T1000 (cell line): ENCODE data around the gene POU2AF1.

Experiments used
- DNase-seq: peaks from one replicate; lab custom pipeline; 2025; ENCODE audit warnings: mixed read lengths; lab: John Stamatoyannopoulos, UW

The POU2AF1 gene

GRCh38 chr11:111386611-111387150 lies 7.6 kb upstream of the POU2AF1 start:
- no peak for DNase-seq

GRCh38 chr11:111384494-111384893 lies 5.4 kb upstream of the POU2AF1 start:
- no peak for DNase-seq

DNA sequence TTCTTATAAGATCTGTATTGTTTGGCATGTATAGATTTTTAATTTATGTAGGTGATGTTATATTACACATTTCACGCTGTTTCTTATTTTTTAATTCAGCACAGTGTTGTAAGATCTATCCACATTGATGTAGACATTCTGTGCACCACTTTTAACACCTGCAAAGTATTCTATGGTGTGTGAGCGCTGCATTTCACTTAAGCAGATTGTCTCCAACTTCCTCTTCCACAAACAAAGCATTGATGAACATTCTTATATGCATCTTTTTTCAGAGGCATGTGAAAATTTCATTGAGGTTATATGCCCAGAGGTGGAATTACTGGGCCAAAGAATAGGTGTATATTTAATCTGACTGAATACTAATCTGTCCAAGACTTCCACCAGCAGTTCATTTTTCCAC lies 3.4 kb upstream of the POU2AF1 start:
- no peak for DNase-seq

- no peak for DNase-seq
Observed at GRCh38 chr11:111379602-111380136, 594 bp upstream of the POU2AF1 start.

DNA sequence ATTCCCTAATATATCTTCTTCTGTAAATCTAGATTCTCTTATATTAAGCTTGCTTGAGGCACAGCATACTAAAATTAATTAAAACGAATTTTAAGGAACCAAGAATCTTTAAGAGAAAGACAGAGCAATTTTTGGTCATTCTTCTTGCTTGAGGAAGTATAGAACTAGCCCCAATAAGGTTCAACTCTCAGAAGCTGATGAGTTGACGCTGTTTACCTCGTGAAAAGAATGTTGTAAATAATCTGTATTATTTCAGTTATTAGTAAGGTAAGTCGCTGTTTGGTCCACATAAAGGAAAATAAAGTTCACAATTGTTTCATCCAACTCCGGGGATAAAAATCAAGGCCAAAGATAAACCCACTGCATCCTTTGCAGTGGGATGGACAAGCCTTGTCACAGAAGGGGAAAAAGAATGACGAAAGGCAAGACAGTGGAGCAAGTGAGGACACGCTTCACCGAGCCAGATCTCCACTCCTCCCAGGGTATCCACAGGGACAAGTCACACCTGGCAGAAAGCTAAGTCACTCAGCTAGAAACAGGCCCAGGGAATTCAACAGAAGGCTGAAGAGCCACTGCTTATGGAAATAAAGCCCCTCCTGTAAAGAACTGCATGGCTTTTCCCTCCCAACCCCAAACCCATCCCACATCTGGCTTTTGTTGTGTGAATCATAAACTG lies 752 bp downstream of the POU2AF1 start:
- no peak for DNase-seq

- DNase-seq, result no peak
Observed at GRCh38 chr11:111376181-111376871, 2.7 kb downstream of the POU2AF1 start.

- no peak for DNase-seq
Observed at GRCh38 chr11:111373590-111373989, 5.5 kb downstream of the POU2AF1 start.

DNA sequence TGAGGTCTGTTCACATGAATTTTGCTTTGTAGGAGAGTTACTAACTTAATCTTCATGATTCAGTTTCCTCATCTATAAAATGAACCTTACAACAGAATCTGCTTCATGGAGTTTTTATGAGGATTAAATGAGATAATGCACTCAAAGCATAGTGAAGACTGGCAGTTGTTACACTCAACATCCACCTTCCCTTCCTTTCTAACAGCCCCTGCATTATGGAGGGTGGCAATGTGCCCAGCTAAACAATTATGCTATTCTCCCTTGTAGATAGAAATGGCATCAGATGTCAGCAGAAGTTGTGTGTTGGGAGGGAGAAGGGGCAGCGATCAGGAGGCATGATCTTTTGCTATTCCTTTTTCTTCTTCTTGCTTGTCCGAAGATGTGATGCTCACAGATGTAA lies 6.5 kb downstream of the POU2AF1 start:
- no peak for DNase-seq

DNA sequence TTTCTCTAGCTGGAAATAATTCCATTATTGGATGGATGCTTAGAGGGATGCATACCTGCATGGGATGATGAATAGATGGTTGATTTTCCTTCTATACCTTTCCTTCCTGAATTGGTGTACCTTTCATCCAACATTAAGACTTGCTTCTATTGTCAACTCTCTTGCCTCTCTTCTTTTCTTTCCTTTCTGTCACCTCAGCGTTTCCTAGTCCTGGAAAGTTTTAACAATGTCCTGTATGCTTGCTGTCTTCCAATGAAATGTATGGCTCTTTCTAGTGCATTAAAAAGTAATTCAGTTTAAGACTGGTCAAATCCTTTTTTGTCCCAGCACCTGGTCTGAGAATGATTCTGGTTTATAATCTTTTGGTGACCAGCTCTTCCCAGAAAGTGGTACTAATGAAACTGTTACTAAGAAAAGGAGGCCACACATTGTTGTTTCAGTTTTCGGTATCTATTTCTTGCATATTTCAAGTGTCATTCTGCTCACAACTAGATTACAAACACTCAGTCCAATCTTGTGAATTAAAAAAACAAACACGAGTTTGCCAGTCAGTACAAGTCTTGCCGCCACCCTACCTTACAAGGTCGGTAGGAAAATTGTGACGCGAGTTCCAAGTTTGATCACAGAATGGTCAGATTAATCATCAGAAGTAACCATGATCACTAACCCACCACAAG lies 8.0 kb downstream of the POU2AF1 start:
- DNase-seq, result no peak

GRCh38 chr11:111370270-111370901 lies 8.7 kb downstream of the POU2AF1 start:
- DNase-seq, result no peak

DNA sequence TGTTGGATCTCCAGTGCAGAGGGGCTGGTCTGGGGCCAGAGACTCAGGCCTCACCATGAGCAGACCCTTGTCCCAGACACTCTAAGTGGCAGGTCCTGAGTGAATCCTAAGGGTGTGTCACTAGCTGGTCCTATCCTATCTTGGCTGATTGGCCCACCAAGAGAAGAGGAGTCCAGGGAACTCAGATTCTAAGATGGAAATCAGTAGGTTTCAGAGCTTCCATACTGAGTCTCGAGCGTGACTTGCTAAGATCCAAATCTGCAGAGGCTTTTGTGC lies 10.9 kb downstream of the POU2AF1 start:
- no peak for DNase-seq

DNA sequence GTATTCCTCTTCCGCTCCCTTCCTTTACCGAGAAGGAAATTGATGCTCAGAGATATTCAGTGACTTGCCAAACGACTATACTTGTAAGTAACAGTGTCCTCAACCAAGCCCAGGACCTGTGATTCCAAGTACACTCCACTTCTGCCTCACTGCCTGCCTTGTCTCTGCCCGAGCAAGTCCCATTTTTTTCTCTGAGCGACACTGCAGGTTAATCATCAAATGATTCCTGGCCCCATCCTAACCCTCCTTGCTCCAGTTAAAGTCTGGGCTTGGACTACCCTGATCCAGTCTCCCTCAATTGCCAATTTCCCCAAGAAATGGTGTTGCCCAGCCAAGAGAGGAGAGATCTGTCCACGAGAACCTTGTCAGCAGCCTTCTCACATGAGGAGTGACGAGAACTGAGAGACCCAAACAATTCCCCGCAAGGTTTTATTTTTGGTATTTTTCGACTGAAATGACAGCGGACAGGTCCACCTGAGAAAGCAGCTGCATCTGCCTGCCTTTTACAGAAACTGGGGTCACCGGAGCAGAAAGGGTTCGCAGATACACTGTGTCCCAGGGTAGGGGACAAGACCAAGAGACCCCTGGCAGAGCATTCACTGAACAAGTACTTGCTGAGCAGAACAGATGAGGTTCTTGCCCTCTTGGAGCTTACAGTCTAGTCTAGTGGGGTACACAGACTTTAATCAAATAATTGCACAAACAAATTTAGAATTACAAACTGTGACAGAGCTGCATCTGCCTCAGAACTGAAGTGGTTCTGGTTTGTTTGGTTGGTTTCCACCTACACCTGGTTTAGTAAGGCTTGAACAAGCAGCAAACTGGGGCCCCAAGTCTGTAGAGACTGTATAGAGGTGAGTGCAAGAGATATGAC lies 11.4 kb downstream of the POU2AF1 start:
- DNase-seq, result no peak

- no peak for DNase-seq
Observed at GRCh38 chr11:111366560-111367410, 12.3 kb downstream of the POU2AF1 start.

GRCh38 chr11:111365722-111366559 lies 13.1 kb downstream of the POU2AF1 start:
- no peak for DNase-seq

DNA sequence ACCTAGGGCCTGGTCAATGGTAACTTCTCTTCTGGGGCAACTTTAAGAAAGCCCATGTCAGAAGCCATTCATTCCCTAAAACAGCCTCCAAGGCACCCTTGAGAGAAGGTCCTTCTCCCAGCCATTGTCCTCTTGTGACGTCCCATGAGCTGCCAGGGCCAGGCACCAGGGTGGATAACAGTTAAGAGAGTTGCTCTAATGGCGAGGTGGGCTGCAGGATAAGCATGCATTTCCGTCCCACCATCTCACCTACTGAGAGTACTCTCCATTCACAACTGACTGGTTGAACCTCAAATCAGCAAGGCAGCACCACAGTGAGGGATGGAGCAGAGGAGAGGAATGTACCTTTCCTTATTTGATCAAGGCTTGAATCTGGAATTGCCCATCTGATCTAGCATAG lies 14.6 kb downstream of the POU2AF1 start:
- DNase-seq, result no peak

DNA sequence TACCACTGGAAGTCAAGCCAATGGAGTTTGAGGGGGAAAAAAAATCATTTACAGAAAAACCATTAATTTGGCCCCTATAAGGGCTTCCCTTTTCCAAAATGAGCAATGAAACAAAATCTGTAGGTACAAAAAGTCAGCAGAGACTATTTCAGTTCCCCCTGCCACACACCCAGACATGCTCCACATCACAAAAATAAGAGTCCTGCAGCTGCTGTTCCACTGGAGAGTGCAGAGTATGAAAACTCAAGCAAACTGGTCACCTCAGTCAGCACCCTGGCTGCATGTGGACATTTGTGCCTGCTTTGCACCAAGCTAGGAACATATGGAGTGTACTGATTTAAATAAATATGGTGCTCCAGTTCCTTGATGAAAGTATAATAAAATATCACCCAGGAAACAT lies 15.1 kb downstream of the POU2AF1 start:
- no peak for DNase-seq

DNA sequence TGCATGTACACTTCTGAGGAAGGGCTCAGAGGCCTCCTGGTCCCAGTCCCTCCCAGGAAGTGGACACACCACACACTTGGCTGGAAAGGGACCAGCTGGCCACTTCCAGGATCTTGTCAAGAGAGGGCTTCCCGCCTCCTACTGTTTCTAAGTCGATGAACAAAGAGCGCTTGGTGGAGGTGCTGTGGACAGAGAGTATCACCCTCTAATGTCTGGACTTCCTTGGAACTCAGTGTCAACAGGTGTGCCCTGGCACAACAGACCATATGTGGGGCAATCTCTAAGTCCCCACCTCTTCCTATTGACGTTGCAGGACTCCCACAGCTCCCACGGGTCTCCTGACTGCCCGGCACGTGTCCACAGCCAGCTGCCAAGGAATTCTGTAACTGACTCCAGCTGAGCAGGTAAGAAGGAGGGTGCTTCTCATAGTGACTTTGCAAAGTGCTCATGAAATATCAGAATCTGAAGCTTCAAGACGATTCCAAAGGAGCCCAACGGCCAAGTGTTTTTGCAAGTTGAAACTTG lies 16.1 kb downstream of the POU2AF1 start:
- no peak for DNase-seq

DNA sequence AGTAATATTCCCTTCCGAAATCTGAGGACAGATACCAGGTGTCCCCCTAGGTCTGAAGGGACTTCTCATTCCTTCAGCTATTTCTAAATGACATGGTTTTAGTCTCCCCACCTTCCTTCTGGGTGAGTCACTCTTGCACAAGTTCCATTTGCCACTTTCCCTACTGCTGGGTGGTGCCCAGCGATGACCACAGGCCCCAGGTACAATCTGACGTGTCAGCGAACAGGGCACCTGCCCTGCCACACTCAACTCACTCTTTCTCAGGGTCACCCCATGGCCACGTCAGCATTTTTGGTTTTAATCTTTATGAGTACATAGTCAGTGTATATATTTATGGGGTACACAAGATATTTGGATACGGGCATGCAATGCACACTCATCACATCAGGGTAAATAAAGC lies 17.2 kb downstream of the POU2AF1 start:
- DNase-seq, result no peak

DNA sequence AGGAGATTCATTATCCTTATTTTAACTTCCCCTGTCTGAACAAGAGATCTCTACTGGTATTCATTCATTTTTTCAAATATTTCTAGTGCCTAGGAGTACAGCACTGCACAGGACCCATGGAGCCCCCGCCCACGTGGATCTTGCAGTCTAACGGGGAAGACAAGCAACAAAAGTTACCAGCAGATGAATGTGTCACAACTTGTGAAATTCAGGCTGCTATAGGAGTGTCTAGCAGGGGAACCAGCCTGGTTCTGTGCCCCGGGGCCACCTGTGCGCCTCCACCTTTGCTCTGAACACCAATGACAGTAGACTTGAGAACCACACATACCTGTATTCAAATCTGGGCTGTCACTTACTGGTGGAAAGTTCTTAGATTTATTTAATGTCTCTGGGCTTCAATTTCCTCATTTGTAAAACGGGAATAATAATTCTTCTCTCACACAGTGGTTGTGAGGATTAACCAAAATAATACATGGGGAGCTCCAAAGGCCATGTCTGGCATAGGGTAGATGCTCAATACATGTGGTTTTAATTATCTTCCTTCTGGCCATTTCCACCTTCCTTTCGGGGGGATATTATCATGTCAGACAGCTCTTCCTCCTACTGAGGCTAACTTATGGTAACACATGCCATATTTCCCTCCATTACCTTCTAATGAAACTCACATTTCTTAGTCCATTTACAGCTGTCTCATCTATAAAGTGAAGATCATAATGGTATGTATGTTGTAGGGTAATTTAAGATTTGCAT lies 17.8 kb downstream of the POU2AF1 start:
- DNase-seq, result no peak
